Measurements from ENCODE around the gene KLHL11.

DNA sequence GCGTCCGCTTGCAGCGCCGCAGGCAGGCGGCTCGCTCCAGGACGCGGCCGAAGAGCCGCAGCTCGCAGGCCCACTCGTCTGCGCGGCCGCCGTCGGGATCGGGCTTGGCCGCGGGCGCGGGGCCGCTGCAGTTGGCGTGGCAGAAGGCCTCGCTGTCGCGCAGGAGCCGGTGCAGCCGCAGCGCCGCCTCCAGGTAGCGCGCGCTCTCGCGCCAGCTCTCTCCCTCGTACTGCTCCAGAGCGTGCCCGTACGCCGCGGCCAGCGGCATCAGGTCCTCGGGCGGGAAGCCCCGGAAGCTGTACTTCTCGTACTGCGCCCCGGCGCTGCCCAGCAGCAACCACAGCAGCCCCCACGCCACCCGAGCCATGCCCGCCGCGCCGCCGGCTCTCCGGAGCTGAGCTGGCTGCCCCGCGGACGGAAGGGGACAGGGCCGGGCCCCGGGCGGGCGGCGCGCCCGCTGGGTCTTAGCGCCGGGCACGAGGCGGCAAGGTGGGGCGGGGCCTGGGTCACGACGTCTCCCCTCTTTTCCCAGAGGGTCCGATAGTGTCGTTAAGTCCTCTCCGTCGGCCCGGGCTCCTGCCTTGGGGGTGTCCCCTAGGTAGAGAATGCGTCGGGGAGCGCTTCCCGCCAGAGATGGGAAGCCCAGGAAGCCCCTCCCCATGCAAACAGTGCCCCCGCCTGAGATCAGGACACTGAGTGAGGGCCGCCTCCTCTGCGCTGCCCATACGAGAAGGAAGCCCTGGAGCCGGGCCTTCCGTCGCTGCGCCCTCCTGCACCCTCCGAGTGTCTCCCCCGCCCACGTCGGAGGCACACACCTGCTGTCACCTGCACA is 53.5 kb downstream of the KLHL11 start, which contains the start of gene P3H4:
- TF ChIP-seq, protein P1, sequence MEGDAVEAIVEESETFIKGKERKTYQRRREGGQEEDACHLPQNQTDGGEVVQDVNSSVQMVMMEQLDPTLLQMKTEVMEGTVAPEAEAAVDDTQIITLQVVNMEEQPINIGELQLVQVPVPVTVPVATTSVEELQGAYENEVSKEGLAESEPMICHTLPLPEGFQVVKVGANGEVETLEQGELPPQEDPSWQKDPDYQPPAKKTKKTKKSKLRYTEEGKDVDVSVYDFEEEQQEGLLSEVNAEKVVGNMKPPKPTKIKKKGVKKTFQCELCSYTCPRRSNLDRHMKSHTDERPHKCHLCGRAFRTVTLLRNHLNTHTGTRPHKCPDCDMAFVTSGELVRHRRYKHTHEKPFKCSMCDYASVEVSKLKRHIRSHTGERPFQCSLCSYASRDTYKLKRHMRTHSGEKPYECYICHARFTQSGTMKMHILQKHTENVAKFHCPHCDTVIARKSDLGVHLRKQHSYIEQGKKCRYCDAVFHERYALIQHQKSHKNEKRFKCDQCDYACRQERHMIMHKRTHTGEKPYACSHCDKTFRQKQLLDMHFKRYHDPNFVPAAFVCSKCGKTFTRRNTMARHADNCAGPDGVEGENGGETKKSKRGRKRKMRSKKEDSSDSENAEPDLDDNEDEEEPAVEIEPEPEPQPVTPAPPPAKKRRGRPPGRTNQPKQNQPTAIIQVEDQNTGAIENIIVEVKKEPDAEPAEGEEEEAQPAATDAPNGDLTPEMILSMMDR (IDR thresholded peaks at IDR 0.05; ENCODE audit: low read depth, low read length) = peak; percentile 40
- TF ChIP-seq EZH2phosphoT487 (IDR thresholded peaks at IDR 0.05; ENCODE audit: low read depth) = no peak

Measured in OCI-LY3 (cell line).